Fibroblast of mammary gland (primary cell): Measurements from ENCODE around the gene MED9.
A peak's percentile ranks its signal among the peaks of the same experiment; 100 is the strongest.

Source experiments
- DNase-seq: peaks from one replicate; pipeline ENCODE4 v3.0.0-alpha.2; 2010; ENCODE audit warnings: low read depth
- H3K4me3 ChIP-seq: 2 replicates; pipeline ENCODE4 v1.5.1; 2011; ENCODE audit warnings: low read depth, mild to moderate bottlenecking, low read length, moderate library complexity; ENCODE audit not compliant: control insufficient read depth
- TF ChIP-seq, protein P1 (sequence below): conservative IDR thresholded peaks from 2 replicates; pipeline ENCODE4 v1.5.1; 2011; ENCODE audit warnings: low read depth, low read length, inconsistent platforms; ENCODE audit not compliant: control insufficient read depth, insufficient read depth

The MED9 gene

DNA sequence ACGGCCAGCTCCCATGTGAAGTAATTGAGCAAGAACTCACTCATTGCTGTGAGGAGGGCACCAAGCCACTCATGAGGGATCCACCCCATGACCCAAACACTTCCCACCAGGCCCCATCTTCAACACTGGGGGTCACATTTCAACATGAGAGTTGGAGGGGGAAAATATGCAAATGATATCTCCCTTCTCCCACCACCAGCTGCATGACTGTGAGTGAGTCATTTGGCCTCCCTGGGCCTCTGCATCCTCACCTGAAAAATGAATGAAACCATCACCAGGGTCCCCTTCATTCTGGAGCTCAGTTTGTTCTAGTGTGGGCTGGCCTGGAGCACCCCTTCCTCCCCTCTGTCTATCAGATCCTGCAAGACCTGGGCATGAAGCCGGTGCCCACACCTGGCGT is 6.8 kb upstream of the MED9 start:
- TF ChIP-seq, protein P1, sequence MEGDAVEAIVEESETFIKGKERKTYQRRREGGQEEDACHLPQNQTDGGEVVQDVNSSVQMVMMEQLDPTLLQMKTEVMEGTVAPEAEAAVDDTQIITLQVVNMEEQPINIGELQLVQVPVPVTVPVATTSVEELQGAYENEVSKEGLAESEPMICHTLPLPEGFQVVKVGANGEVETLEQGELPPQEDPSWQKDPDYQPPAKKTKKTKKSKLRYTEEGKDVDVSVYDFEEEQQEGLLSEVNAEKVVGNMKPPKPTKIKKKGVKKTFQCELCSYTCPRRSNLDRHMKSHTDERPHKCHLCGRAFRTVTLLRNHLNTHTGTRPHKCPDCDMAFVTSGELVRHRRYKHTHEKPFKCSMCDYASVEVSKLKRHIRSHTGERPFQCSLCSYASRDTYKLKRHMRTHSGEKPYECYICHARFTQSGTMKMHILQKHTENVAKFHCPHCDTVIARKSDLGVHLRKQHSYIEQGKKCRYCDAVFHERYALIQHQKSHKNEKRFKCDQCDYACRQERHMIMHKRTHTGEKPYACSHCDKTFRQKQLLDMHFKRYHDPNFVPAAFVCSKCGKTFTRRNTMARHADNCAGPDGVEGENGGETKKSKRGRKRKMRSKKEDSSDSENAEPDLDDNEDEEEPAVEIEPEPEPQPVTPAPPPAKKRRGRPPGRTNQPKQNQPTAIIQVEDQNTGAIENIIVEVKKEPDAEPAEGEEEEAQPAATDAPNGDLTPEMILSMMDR = no peak
- DNase-seq = no peak
- no peak overlapping the region for H3K4me3 ChIP-seq

DNA sequence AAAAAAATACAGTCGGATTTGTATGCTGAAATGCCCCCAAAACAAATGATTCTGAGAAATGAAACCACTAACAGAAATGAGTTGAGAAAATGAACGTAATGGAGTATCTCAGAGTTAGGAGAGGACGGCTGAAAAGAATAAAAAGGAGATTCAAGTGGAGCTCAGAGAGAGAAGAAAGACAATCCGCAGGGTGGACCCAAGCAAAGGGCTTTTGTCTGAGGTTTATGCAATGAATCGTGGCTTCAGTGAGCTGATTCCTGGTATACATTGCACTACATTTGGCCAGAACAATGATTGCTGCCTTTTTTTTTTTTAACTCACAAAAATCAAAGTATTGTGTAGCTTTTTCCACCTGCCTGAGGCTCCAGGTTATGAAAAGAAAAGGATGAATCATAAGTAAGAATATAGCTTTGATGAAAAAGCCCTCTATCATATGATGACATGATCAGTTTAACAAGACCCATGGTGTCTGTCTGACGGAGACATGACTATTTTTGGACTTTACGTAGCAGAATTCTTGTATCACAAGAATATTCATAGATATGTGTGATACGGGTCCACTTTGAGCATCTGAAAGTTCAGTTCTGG is 4.4 kb upstream of the MED9 start:
- TF ChIP-seq, protein P1 = no peak
- H3K4me3 ChIP-seq = no peak overlapping the region
- DNase-seq = no peak

DNA sequence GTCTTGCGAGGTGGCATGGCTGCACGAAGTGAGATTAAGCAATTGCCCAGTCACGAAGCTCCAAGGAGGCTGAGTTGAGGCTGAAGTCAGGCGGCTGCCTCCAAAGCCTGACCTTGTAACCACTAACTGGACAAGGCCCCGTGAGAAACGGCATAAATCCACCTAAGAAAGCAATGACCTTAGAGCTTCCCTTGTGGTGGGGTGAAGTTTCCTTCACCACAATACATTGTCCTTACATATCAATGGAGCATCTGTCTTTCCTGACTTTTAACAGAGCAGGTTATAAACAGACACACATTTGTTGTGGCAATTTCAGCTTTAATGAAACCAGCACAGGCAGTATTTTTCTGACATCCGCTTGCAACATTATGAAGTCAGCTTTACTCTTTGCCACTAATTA is 2.5 kb upstream of the MED9 start:
- peak; percentile 16 for DNase-seq
- TF ChIP-seq, protein P1 = no peak
- H3K4me3 ChIP-seq = no peak overlapping the region

DNA sequence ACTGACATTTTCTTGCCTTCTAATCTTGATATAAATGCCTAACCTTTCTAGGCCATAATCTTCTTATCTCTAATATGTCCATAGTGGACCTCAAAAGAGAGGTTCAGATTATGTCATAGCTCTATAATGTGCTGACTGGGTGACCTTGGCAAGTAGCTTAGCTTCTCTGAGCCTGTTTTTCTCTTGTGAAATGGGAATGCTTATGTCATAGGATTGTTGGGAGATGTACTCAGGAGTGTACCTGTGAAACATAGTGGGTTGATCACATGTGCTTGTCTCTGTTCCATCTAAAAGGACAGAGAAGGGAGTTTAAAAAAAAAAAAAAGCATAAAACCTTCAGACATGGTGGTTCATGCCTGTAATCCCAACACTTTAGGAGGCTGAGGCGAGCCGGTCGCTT is 2.4 kb downstream of the MED9 start:
- DNase-seq = peak; percentile 21
- TF ChIP-seq, protein P1 = no peak
- no peak overlapping the region for H3K4me3 ChIP-seq

DNA sequence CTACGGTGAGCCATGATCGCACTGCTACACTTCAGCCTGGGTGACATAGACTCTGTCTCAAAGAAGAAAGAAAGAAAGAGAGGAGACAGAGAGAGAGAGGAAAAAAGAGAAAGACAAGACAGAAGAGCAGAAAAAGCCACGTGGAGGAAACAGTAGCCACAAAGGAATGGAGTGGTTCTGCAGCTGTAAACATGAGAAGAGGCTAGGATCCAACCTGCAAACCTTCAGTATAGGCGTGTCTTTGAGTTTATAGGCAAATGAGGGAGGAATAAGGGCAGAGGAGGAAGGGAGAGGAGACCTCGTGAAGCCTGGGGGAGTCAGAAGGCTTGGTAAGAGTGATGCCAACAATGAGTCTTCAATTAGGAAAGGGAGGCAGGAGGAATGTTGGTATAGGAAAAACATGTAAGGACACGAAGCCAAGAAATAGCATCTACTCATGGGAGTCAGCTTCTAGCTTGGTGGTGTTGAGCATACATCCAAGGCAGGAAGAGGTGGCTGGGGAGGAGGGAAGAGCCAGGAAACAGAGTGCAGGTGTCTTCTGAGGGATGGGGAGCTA is 3.9 kb downstream of the MED9 start:
- TF ChIP-seq, protein P1 = no peak
- no peak overlapping the region for H3K4me3 ChIP-seq
- DNase-seq = no peak

DNA sequence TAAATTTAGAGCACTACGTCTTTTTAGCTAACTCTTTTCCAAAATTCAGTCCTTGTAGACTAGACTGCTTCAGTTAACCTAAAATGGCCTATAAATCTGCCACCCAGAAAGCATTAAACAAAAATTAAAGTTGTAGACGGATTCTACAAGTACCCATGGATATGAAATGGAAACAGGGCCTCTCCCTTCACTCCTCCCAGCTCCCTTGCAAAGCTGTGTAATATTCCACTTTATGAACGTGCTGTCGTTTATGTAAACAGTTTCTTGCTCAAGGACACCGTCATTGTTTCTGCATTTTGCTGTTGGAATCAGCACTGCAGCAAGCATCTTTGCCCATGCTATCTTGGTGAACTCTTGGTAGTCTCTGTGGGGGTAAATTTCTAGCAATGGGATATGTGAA is 5.1 kb downstream of the MED9 start:
- no peak overlapping the region for H3K4me3 ChIP-seq
- TF ChIP-seq, protein P1 = no peak
- DNase-seq = no peak

DNA sequence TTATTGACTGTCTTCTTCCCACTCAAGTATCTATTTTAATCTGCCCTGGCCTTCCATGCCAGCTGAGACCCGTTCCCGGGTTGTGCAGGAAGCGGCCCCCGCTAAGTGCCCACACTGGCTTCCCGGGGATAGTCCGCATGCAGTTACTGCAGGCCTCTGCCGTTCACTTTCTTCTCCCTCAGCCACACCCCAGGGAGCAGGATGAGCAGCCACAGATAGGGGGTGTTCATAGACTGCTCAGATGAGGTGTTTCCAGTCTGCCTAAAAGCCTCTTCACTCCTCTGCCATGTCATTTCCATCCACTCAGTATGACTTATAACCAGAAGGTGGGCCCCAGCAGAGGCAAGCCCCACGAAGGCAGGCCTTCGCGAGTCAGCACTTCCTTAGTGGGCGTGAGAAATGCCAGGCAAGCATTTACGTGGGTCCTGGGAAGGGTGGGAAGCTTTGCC is 7.7 kb downstream of the MED9 start:
- no peak overlapping the region for H3K4me3 ChIP-seq
- DNase-seq = peak; percentile 50
- TF ChIP-seq, protein P1 = no peak
